ENCODE data around the gene SLC6A5.

Gene SLC6A5

DNA sequence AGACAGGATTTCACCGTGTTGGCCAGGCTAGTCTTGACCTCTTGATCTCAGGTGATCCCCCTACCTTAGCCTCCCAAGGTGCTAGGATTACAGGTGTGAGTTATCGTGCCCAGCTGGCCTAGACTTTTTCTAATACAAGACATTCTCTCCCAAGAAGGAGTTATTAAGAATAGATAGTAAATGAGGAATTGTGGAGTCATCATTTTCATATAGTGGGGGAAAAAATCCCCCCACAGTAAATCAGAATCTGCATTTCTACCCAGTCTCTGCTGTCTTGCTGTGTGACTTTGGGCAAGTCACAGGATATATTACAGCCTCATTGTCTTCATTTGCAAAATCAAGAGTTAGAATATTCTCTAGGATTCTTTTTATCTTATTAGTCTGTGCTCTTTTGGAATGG, 21.6 kb downstream of the SLC6A5 start:
- no peak for DNase-seq (ENCODE audit: low spot score)

DNA sequence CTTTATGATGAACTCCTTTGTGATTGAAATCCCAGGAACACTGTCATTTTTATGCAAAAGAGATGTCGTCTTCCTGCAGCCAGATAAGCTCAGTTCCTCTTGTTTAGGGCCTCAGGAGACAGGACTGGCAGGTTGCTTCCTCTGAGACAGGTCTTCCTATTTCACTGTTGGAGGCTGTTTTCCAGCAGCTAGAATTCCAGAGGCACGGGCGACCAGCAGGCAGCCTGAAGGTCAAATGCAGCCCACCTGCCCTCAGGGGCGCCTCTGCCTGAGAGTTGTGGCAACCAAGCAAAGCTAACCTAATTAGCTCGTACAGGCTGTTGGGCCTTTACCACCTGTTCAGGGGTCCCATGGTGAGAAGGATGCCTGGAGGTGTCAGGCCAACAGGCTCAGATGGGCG, 22.3 kb downstream of the SLC6A5 start:
- DNase-seq (ENCODE audit: low spot score), result no peak

DNA sequence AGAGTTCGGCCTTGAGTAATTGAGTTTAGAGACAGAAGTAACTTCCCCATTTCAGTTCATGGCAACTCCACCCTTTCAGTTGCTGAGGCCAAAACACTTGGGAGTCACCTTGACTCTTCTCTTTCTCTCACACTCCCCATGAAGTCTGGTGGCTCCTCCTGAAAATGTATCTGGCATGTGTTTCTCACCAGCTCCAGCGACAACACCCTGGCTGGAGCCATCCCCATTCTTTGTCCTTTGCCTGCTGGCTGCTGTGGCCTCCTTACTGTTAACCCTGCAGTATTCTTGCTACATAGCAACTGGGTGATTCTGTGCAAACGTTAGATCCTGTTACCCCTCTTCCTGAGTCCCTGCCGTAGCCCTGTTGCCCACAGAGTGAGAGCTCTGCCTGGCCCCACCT, 23.8 kb downstream of the SLC6A5 start:
- DNase-seq (ENCODE audit: low spot score), result no peak

DNA sequence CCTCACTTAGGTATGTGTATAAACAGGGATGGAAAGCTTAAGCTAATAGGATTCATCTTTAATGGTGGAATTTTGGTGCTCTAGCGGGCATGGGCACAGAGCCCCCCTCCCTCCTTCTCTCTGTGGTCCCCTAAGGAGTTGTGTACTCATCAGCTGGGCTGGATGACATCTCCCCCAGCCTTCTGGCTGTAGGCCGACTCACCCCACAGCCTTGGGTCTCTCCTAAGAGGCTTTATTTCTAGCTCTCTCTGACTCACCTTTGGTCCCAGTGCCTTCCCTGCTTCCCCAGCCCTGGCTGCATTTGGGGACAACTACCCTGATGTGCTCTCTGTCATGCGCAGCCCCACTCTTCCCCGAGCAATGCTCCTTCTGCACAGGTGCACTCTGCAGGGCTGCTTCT, 26.9 kb downstream of the SLC6A5 start:
- DNase-seq (ENCODE audit: low spot score), result no peak

DNA sequence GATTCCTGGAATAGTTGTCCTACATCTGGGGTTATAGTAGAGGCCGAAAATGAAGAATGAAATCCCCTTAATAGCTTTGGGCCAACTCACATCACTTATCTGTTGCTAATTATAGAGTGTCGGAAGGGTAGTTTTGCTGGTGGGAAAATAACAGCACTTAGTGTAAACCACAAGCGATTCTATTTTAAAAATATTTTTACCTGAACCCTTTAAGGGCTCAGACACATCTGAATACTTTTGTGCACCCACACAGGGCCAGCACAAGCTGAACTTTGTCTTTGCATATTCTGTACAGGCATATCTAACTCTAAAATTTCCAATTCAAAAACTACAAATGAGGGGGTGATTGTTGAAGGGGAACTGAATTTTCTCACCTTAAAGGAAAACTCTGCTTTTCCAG, 27.6 kb downstream of the SLC6A5 start:
- no peak for DNase-seq (ENCODE audit: low spot score)

DNA sequence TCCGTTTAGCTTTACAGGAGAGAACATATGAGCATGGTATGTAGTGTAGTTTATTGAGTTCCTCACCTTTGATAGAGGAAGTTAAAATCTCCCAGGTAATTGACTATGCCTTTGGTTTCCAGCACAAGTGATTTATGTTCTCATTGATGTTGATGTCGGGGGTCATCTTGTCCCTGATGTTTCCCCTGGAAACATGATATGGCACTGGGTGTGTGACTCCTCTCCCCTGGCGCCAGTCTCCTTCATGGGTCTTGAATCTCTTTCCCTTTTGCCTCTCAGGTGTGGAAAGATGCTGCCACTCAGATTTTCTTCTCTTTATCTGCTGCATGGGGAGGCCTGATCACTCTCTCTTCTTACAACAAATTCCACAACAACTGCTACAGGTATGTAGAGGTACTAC, 28.3 kb downstream of the SLC6A5 start:
- DNase-seq (ENCODE audit: low spot score), result no peak

DNA sequence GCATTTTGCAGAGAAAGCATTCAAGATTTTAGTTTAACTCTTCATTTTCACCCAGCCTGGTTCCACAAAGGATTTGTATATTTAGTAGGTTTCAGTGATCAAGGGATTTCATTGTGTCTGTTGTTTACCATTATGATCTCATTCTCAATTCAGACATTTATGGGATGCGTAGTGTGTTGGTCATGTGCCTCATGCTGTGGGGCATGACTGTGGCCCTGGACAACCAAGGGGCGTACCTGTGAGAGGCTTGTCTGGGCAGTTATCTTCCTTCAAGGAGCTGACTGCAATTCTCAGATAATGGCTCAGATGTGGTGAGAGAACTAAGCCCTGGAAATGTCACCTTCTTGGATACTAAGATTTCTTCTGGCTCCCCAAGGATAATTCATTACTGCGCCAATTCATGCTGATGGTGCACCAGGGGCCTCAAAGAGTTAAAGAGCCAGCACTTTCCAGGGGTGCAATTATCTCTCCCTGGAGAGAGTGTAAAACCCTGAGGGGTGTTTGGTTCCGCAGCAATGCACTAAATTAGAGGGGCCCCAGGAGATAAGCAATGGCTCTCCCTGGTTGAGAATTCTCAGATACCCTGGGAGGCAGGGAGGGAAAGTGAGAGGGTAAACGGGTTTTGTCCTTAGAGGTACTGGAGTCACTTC, 32.2 kb downstream of the SLC6A5 start:
- DNase-seq (ENCODE audit: low spot score), result no peak

DNA sequence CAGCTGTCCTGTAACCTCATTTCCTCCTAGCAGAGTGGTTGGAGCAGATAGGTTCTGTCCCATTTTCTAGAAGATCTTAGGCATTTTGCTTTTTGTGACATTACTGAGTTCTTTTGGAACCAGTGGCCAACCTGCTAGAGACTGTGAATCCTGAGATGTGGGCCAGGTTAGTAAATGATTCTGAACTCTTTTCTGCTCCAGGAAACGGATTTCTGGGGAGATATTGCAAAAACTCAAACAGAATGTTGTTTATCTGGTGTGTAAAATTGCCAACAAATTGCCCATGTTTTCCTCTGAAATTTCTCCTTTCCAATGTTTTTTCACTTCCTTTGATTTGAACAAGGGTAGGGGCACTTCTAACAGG, 32.7 kb downstream of the SLC6A5 start:
- no peak for DNase-seq (ENCODE audit: low spot score)

DNA sequence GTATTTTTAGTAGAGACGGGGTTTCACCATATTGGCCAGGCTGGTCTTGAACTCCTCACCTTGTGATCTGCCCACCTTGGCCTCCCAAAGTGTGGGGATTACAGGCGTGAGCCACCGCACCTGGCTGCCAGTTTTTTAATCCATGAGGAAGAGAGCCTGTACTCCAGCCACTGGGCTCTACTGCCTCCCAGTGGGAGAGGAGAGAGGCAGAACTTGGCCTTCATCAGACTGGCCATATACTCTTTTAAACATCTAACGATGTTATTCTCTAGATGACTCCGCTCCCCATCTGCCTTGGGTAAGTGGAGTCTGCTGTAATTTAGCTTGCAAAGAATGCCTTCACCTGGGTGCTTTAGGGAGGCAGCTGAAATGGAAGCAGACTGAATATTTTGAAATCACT, 34.6 kb downstream of the SLC6A5 start:
- no peak for DNase-seq (ENCODE audit: low spot score)

DNA sequence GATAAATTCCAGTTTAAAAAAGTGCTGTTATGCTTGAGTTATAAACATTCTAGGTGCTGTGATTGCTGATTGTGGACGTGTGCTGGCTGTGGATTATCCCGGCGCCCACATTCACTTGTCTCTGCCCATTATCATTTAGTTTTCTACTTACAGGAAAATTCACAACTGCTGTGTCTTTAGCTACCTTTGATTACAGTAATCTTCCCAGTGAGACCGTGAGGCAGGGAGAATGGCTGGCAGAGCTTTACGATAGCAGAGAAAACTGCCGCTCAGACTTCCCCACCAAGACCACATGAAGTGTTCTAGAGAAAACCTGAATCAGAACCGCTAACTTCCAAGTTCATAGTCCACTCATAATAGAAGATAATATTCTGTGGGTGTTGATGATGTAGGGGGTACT, 35.4 kb downstream of the SLC6A5 start:
- no peak for DNase-seq (ENCODE audit: low spot score)

DNA sequence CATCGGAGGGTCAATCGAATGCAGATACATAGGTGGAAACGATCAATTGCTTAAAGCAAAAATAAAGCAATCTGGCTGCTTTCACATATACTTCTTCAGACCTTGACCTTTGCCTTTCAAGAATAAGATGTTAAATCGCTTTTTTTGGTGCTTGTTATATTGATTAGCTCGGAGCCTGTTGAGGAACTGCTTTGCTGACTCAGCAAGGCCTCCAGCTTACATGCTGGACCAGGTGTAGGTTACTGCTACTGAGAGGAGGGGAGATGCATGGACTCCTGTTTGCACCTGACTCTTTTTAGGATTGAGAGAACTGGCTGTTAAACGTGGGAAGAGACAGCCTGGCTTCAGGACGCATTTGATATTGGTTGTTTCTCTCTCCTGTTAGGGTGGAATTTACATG, 38.7 kb downstream of the SLC6A5 start:
- DNase-seq (ENCODE audit: low spot score), result no peak

DNA sequence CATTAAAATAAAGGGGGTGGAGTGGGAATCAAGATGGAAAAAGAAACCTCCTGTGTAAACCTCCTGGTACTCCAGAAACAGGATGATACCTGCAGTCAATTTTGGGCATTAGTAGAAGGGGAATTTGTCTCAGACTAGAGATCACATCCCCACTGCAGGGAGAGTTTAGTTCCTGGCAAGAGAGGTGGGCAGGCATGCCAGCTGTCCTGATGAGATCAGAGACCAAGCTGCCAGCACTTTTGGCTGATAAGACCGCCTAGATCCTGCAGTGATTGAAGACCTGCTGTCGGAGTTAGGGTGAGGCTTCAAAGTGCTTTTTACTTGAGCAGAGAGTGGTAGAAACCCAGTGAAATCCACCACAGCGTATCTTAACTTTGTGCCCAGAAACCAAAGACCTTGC, 40.3 kb downstream of the SLC6A5 start:
- no peak for DNase-seq (ENCODE audit: low spot score)

DNA sequence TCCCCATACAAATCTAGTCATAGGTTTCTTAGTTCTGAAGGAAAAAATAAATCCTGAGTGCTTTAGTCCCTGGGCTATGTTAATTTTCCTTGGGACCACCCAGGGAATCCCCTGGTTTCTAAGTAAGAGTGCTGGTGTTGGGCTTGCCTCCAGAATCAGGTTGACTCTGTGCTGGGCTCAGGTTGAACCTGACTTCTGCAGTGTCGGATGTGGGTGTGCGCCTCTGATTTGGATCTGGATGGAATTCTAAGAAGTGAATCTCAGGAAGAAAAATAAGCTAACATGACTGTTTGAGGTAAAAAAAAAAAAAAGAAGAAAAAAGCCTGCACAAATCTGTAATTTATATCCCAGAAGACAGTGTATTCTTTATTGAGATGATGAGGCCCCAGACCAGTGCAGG, 41.0 kb downstream of the SLC6A5 start:
- no peak for DNase-seq (ENCODE audit: low spot score)

DNA sequence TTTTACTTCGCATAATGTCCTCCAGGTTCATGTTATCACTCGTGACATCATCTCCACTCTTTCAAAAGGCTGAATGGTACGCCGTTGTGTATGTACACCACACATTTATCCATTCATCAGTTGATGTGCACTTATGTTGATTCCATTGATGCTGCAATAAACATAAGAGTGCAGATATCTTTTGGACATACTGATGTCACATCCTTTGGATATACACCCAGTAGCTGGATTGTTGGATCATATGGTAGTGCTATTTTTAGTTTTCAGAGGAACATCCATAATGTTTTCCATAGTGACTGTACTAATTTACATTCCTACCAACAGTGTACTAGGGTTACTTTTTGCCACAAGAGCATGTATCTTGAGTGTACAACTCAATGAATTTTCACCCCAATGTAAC, 45.0 kb downstream of the SLC6A5 start:
- DNase-seq (ENCODE audit: low spot score), result no peak

DNA sequence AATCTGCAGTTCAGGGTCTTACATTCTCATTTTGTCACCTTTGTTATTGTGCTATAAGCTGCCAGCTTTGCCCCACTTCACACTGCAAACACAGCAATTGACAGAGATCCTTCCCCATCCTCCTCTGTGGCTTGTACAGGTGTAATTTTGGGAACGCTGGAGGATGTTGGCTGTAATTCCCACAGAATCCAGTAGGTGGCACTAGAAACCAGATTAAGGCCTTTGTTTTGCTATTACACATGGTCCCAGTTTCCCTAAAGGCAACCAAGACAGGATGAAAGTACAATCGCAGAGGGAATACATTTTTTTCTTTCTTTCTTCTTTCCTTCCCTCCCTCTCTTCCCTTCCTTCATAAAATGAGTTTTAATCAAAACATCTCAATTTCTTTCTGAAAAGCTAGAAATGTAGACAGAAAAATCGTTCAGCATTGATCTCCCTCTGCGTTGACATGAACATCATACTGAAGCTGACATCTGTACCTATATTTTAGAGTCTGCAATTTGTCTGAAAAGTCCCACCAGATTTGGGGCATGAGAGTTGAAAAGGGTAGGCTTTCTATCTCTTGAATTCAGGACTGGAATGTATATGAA, 48.7 kb downstream of the SLC6A5 start:
- DNase-seq (ENCODE audit: low spot score), result peak; percentile 42

DNA sequence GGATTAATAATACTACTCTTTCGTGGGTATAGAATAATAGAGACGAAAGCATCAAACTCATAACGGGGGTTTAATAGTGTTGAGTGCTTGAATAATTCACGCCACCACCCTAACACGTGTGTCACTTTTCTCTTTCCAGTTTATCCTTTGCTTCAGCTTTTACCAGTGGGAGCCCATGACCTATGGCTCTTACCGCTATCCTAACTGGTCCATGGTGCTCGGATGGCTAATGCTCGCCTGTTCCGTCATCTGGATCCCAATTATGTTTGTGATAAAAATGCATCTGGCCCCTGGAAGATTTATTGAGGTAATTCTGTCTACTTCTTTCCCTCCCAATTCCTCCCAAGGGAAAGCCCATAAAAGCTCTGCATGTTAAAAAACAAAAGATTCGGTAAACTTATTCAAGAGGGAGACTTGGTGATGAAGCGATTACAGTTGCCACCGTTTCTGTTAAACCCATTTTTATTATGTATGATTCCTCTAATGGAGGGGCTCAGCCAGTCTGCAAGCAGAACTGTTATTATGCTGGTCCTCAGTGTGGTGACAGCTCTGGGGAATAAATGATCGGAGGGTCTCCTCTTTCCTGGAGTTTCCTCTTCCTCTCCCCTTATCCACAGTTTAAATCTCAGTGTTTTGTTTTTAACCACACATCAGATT, 52.9 kb downstream of the SLC6A5 start:
- no peak for DNase-seq (ENCODE audit: low spot score)

DNA sequence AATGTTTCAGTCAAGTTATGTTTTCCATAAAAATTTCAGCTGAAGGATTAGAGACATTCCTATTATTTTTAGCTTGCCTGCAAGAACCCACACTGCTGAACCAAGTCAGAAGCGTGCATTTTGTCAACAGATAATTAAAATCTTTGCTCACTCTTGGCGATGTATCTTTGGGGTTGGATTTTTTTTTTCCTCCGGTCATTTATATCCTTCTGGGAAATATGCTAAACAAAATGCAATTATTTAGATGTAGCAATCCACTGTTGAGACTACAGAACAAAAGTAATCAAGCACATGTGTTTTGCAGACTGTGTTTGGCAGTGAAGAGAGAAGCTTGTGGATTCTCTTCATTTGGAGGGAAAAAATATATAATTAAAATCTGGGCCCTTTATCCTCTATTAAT, 54.6 kb downstream of the SLC6A5 start:
- no peak for DNase-seq (ENCODE audit: low spot score)

DNA sequence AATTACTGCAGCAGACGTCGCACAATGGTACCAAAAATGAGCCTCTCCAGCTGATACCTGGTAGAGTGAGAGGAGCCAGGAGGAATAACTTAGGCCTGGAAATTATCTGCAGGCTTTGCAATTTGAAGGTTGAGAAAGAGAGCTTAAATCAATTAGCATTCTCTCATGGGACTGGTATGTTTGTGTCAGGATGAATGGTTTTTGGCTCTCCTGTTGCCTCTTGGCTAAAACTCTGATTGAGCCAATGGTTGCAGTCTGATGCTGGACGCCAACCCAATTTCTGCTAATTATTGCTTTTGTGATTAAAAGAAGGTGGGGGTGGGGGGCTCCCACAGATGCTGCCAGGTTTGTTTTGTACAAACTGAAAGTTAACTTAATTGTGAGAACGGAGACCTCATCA, 57.5 kb downstream of the SLC6A5 start:
- no peak for DNase-seq (ENCODE audit: low spot score)

DNA sequence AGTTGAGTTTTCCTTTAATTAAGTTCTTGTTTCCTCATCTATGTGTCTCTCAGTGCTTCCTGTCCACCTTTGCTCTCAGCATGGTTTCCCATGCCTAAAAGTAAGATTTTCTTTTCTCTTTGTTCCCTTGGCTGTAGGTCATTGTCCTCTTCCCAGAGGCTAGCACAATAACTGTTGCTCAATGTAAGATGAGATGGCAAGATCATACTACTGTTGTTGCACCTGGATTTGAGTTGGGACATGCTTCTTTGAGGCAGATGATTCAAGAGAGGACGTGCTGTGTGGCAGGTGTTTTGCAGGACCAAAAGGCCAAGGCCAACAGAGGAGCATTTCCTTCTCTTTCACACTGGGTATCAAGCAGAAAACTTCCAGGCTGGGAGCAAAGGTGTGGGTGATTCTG, 58.7 kb downstream of the SLC6A5 start:
- no peak for DNase-seq (ENCODE audit: low spot score)

DNA sequence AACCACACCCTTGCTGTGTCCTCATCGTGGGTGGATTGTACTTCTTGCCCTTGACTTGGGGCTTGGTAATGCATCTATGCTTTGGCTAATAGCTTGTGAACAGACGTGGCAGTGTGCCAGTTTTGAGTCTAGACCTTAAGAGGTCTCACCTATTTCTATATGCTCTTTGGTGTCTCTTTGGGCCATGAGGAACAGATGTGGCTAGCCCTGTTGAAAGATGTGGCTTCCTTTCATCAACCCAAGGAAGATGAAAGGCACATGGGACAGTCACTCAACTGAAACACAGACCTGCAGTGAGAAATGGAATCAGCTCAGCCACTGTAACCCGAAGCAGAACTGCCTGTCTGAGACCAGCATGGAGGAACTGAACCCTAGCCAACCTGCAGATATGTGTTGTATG, 62.0 kb downstream of the SLC6A5 start:
- DNase-seq (ENCODE audit: low spot score), result no peak

DNA sequence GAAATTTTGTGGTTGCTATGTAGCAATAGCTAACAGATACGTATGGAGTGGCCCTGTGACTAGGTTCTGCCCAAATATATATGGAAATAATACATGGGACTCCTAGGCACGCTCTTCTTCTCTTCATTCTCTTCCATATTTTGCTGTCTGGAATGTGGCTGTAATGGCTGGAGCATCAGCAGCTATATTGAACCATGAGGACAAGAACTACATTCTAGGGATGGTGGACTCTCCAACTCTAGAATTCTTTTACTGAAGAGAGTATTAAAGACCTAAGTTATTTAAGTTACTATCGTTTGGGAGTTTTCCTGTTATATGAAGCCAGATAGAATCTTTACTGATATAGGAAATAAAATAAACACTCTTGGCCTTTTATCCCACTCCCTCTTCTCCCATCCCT, 62.4 kb downstream of the SLC6A5 start:
- no peak for DNase-seq (ENCODE audit: low spot score)

DNA sequence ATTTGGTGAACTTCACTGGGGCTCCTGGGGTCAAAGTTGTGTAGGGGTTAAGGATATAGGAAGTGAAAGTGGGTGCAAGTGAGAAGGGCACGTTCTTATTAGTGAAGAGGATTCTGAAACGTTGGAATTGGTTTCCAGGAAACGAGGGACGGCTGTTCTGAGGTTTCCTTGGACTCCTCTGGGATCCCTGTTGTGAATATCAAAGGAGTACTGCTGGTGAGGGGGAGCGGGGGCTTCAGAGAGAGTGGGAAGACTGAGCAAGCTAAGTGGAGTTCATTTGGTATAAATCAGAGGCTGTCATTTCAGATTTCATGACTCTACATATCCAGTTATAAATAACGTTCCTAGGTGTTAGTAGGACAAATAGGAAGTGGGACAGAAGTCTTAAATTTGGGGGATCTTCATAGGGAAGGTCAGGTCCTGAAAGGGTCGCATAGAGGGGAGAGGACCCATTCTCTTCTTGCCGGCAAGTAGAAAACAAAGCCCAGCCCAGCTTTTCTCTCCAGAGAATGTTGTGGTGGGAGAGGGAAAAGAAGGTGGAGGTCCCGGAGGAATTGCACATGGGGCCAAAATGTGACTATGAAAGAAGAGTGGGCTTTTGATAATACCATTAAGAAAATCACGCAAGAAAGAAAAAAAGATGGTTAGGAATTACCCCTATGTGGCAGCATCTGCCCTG, 68.9 kb downstream of the SLC6A5 start:
- no peak for DNase-seq (ENCODE audit: low spot score)
